Measurements from ENCODE around the gene ACSS3. TPM values are rescaled to one million over a fixed set of nuclear protein-coding genes. Genes with fewer than 3 reads are reported as not detected.
A peak's percentile ranks its signal among the peaks of the same experiment; 100 is the strongest.
"Not testable (repeated sequence)": the region's sequence is repeated elsewhere in the genome, so short reads cannot be mapped to it uniquely, and the experiment has no call there.

ACSS3 gene
- 14.6 TPM for total RNA-seq

DNA sequence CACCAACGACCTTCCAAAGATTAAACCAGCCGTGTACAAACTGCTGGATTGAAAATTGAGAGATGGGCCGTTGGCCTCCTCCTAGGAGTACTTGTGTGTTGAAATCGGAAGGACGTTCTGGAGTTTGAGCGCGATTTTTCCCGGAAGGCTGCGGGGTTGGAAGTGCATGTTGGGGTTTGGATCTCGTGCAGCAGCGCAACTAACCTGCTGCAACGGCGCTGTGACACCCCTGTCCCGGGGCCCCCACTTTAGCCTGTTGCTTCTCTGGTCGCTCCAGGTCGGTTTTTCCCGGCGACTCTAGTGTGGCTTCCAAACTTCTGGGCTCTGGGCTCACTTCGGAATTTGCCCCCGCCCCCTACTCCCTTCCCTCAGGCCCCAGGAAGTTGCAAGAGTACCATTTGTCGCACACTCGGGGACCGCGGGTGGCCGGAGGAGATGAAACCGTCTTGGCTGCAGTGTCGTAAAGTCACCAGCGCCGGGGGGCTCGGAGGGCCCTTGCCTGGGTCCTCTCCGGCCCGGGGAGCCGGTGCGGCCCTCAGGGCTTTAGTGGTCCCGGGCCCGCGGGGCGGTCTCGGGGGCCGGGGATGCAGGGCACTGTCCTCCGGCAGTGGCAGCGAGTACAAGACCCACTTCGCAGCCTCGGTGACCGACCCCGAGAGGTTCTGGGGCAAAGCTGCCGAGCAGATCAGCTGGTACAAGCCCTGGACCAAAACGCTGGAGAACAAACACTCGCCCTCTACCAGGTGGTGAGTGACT is at the start of gene ACSS3:
Gene ACSS3, plus strand, starts transcription at position 394 of the 756 bp plus-strand sequence. Its CDS starts 42 bp downstream, at position 436.
- H3K4me1 ChIP-seq (ENCODE audit: control insufficient read depth in 3 of 3, insufficient read depth in 3 of 3, low read length in 3 of 3): peaks cover 9 to 11% (median 11%) of the 10 kb centered on the region in 3 donors
- H3K27me3 ChIP-seq (ENCODE audit: control insufficient read depth in 3 of 3, insufficient read depth in 3 of 3, low read length in 3 of 3): no peaks in the 10 kb centered on the region
- no peaks in the 10 kb centered on the region for H3K36me3 ChIP-seq (ENCODE audit: control insufficient read depth in 3 of 3, insufficient read depth in 3 of 3, low read length in 3 of 3)
- H3K4me3 ChIP-seq (ENCODE audit: low read length in 3 of 3): peak within 1 kb of the TSS; percentile 76 to 89 (median 86)
- H3K27ac ChIP-seq (ENCODE audit: low read depth, low read length): peak within 1 kb of the TSS; percentile 83
- H3K9me3 ChIP-seq (ENCODE audit: control insufficient read depth in 3 of 3, low read length in 3 of 3): no peaks in the 10 kb centered on the region
- H3K9ac ChIP-seq (ENCODE audit: low read depth in 1 of 3, low read length in 3 of 3): peak within 1 kb of the TSS; percentile 80 to 92 (median 88)

DNA sequence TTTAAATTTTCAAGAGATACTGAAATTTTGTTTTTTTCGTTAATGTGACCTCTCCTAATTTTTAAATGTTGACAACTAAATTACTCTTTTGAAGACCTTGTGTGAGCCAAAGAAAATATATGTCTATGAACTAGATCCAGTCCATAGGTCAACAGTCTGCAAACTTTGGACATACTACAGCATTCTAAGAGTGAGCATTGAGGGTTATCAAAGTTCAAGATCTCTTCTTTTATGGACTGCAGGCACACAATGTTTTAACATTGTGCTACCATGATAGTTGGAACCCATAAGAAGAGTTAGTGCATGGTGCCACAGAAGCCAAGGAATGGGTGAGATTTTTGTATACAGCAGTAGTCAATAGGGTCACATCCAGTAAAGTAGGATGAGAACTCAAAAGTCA is 43.0 kb upstream of the ACSS3 start:
- Histone ChIP-seq H3K36me3 (ENCODE audit: control insufficient read depth in 3 of 3, insufficient read depth in 3 of 3, low read length in 3 of 3) (no peaks in the 10 kb centered on the region), H3K4me1 (ENCODE audit: control insufficient read depth in 3 of 3, insufficient read depth in 3 of 3, low read length in 3 of 3) (no peaks in the 10 kb centered on the region), H3K27ac (ENCODE audit: low read depth, low read length) (no peak overlapping the region), H3K27me3 (ENCODE audit: control insufficient read depth in 3 of 3, insufficient read depth in 3 of 3, low read length in 3 of 3) (no peaks in the 10 kb centered on the region), H3K9me3 (ENCODE audit: control insufficient read depth in 3 of 3, low read length in 3 of 3) (no peaks in the 10 kb centered on the region), H3K9ac (ENCODE audit: low read depth in 1 of 3, low read length in 3 of 3) (no peak overlapping the region), H3K4me3 (ENCODE audit: low read length in 3 of 3) (no peak overlapping the region)

DNA sequence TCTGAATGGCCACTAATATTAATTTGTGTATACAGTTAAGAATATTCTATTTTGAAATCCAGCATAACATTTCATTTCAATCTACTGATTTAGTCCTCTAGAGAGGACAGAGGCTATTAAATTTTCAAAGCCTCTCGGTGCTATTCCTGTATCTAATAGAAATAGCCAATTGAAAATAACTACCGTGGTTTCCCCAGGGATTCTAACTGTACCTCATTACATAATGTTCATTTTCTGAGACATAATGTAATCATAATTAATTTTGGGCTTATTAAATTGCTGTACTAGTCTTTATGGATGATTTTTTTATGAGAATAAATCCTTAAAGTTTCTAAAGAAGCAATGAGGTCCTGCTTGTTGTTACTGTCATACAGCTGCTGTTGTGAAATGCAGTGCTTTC is 38.6 kb upstream of the ACSS3 start:
- no peak overlapping the region for H3K27ac ChIP-seq (ENCODE audit: low read depth, low read length)
- no peaks in the 10 kb centered on the region for H3K4me1 ChIP-seq (ENCODE audit: control insufficient read depth in 3 of 3, insufficient read depth in 3 of 3, low read length in 3 of 3)
- no peak overlapping the region for H3K9ac ChIP-seq (ENCODE audit: low read depth in 1 of 3, low read length in 3 of 3)
- H3K4me3 ChIP-seq (ENCODE audit: low read length in 3 of 3): no peak overlapping the region
- no peaks in the 10 kb centered on the region for H3K36me3 ChIP-seq (ENCODE audit: control insufficient read depth in 3 of 3, insufficient read depth in 3 of 3, low read length in 3 of 3)
- no peaks in the 10 kb centered on the region for H3K9me3 ChIP-seq (ENCODE audit: control insufficient read depth in 3 of 3, low read length in 3 of 3)
- H3K27me3 ChIP-seq (ENCODE audit: control insufficient read depth in 3 of 3, insufficient read depth in 3 of 3, low read length in 3 of 3): no peaks in the 10 kb centered on the region

- no peaks in the 10 kb centered on the region for H3K4me1 ChIP-seq (ENCODE audit: control insufficient read depth in 3 of 3, insufficient read depth in 3 of 3, low read length in 3 of 3)
- H3K9me3 ChIP-seq (ENCODE audit: control insufficient read depth in 3 of 3, low read length in 3 of 3): no peaks in the 10 kb centered on the region
- no peak overlapping the region for H3K9ac ChIP-seq (ENCODE audit: low read depth in 1 of 3, low read length in 3 of 3)
- H3K27me3 ChIP-seq (ENCODE audit: control insufficient read depth in 3 of 3, insufficient read depth in 3 of 3, low read length in 3 of 3): no peaks in the 10 kb centered on the region
- no peak overlapping the region for H3K27ac ChIP-seq (ENCODE audit: low read depth, low read length)
- no peaks in the 10 kb centered on the region for H3K36me3 ChIP-seq (ENCODE audit: control insufficient read depth in 3 of 3, insufficient read depth in 3 of 3, low read length in 3 of 3)
- H3K4me3 ChIP-seq (ENCODE audit: low read length in 3 of 3): no peak overlapping the region
Measured at GRCh38 chr12:81043979-81044740, 33.7 kb upstream of the ACSS3 start.

GRCh38 chr12:81064971-81065370 is 12.9 kb upstream of the ACSS3 start:
- not testable (repeated sequence) for H3K4me1 ChIP-seq (ENCODE audit: control insufficient read depth in 3 of 3, insufficient read depth in 3 of 3, low read length in 3 of 3); H3K27me3 ChIP-seq (ENCODE audit: control insufficient read depth in 3 of 3, insufficient read depth in 3 of 3, low read length in 3 of 3); H3K27ac ChIP-seq (ENCODE audit: low read depth, low read length); H3K36me3 ChIP-seq (ENCODE audit: control insufficient read depth in 3 of 3, insufficient read depth in 3 of 3, low read length in 3 of 3); H3K9ac ChIP-seq (ENCODE audit: low read depth in 1 of 3, low read length in 3 of 3); H3K4me3 ChIP-seq (ENCODE audit: low read length in 3 of 3); H3K9me3 ChIP-seq (ENCODE audit: control insufficient read depth in 3 of 3, low read length in 3 of 3)

DNA sequence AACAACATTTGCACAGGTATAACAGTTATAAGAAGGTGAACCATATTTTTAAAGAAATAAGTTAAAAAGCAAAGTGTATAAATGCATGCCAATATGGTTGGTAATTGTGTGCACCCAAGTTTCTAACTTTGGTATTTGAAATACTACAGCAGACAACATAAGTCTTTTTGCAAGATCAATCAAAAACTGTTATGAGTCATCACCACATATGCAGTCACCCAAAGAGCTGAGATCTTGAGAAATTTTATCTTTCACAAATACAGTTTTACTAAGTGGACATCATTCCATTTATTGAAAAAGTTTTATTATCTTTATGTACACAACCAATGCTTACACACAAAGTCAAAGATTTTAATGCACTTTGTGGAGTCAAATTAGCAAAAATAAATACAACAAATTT is 7.0 kb upstream of the ACSS3 start:
- Histone ChIP-seq H3K4me1 (ENCODE audit: control insufficient read depth in 3 of 3, insufficient read depth in 3 of 3, low read length in 3 of 3) (no peaks in the 10 kb centered on the region), H3K27me3 (ENCODE audit: control insufficient read depth in 3 of 3, insufficient read depth in 3 of 3, low read length in 3 of 3) (no peaks in the 10 kb centered on the region), H3K36me3 (ENCODE audit: control insufficient read depth in 3 of 3, insufficient read depth in 3 of 3, low read length in 3 of 3) (no peaks in the 10 kb centered on the region), H3K9ac (ENCODE audit: low read depth in 1 of 3, low read length in 3 of 3) (no peak overlapping the region), H3K27ac (ENCODE audit: low read depth, low read length) (no peak overlapping the region), H3K9me3 (ENCODE audit: control insufficient read depth in 3 of 3, low read length in 3 of 3) (no peaks in the 10 kb centered on the region), H3K4me3 (ENCODE audit: low read length in 3 of 3) (no peak overlapping the region)

DNA sequence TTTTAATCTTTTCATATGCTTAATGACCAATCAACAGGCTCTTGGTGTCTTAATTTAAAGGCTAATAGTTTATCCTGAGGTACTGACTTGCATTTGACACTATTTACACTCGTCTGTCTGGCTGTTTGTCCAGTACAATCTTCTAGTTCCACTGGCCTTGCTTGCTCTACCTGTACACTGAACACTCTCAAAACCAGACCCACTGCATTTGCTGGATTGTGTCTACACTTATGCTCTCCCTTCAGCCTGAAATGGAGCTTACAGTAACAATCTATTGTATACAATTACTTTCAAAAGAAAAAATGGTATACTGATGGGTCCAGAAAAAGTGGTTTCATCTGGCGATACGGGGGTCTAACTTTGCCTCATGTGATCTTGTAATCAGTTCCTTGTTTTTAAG is 2.3 kb upstream of the ACSS3 start:
- Histone ChIP-seq H3K9ac (ENCODE audit: low read depth in 1 of 3, low read length in 3 of 3) (no peak overlapping the region), H3K36me3 (ENCODE audit: control insufficient read depth in 3 of 3, insufficient read depth in 3 of 3, low read length in 3 of 3) (no peaks in the 10 kb centered on the region), H3K4me3 (ENCODE audit: low read length in 3 of 3) (no peak overlapping the region), H3K27me3 (ENCODE audit: control insufficient read depth in 3 of 3, insufficient read depth in 3 of 3, low read length in 3 of 3) (no peaks in the 10 kb centered on the region), H3K4me1 (ENCODE audit: control insufficient read depth in 3 of 3, insufficient read depth in 3 of 3, low read length in 3 of 3) (peaks cover 0 to 11% (median 11%) of the 10 kb centered on the region in 3 donors), H3K9me3 (ENCODE audit: control insufficient read depth in 3 of 3, low read length in 3 of 3) (no peaks in the 10 kb centered on the region), H3K27ac (ENCODE audit: low read depth, low read length) (no peak overlapping the region)

DNA sequence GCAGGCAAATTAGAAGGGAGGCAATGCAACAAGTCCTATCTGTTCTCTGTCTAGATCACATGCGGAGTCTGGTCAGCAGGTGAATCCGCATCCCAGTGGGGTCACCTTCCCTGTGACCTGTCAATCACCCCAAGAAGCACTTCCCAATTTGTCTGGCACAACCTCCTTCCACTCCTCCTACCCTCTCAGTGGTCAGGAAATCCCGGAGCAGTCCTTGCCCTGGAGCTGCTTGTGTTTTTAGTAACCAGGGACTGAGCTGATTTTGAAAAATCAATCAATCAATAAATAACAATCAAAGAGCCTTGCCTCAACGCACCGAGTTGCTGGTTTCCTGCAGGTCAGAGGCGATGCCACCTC is 572 bp upstream of the ACSS3 start:
- H3K36me3 ChIP-seq (ENCODE audit: control insufficient read depth in 3 of 3, insufficient read depth in 3 of 3, low read length in 3 of 3): no peaks in the 10 kb centered on the region
- H3K9me3 ChIP-seq (ENCODE audit: control insufficient read depth in 3 of 3, low read length in 3 of 3): no peaks in the 10 kb centered on the region
- peak overlapping the region; percentile 76 to 89 (median 86) for H3K4me3 ChIP-seq (ENCODE audit: low read length in 3 of 3)
- H3K9ac ChIP-seq (ENCODE audit: low read depth in 1 of 3, low read length in 3 of 3): peak overlapping the region; percentile 80 to 92 (median 88)
- H3K4me1 ChIP-seq (ENCODE audit: control insufficient read depth in 3 of 3, insufficient read depth in 3 of 3, low read length in 3 of 3): peaks cover 9 to 11% (median 11%) of the 10 kb centered on the region in 3 donors
- peak overlapping the region; percentile 83 for H3K27ac ChIP-seq (ENCODE audit: low read depth, low read length)
- H3K27me3 ChIP-seq (ENCODE audit: control insufficient read depth in 3 of 3, insufficient read depth in 3 of 3, low read length in 3 of 3): no peaks in the 10 kb centered on the region

- no peaks in the 10 kb centered on the region for H3K27me3 ChIP-seq (ENCODE audit: control insufficient read depth in 3 of 3, insufficient read depth in 3 of 3, low read length in 3 of 3)
- H3K4me3 ChIP-seq (ENCODE audit: low read length in 3 of 3): peak overlapping the region; percentile 76 to 89 (median 86)
- peak overlapping the region; percentile 80 to 92 (median 88) for H3K9ac ChIP-seq (ENCODE audit: low read depth in 1 of 3, low read length in 3 of 3)
- no peaks in the 10 kb centered on the region for H3K36me3 ChIP-seq (ENCODE audit: control insufficient read depth in 3 of 3, insufficient read depth in 3 of 3, low read length in 3 of 3)
- peak overlapping the region; percentile 83 for H3K27ac ChIP-seq (ENCODE audit: low read depth, low read length)
- H3K9me3 ChIP-seq (ENCODE audit: control insufficient read depth in 3 of 3, low read length in 3 of 3): no peaks in the 10 kb centered on the region
- peaks cover 9 to 12% (median 11%) of the 10 kb centered on the region in 3 donors for H3K4me1 ChIP-seq (ENCODE audit: control insufficient read depth in 3 of 3, insufficient read depth in 3 of 3, low read length in 3 of 3)
Measured at GRCh38 chr12:81078469-81079196, 754 bp downstream of the ACSS3 start.
